HEK293T (cell line): ENCODE measurements around the gene SWI5.

Experiments
- ARNT ChIP-seq: fragments of 450-650 bp; IDR thresholded peaks from 2 replicates; pipeline ENCODE4 v1.6.1; 2017; ENCODE audit warnings: mild to moderate bottlenecking
- BHLHE40 ChIP-seq: fragments of 450-650 bp; IDR thresholded peaks from 2 replicates; pipeline ENCODE4 v1.6.1; 2016; ENCODE audit warnings: mild to moderate bottlenecking, moderate library complexity, borderline replicate concordance
- SUZ12 ChIP-seq: fragments of 450-650 bp; IDR thresholded peaks from 2 replicates; pipeline ENCODE4 v1.6.1; 2016; ENCODE audit warnings: mild to moderate bottlenecking

- no peak for TF ChIP-seq BHLHE40
- TF ChIP-seq ARNT, result no peak
- TF ChIP-seq SUZ12, result no peak
Observed at GRCh38 chr9:128244837-128245231, 31.2 kb upstream of the SWI5 start.
